ENCODE results near the gene TRIM69.
"Not testable (repeated sequence)": the region's sequence is repeated elsewhere in the genome, so short reads cannot be mapped to it uniquely, and the experiment has no call there.

The TRIM69 gene

GRCh38 chr15:44736181-44736765, at the start of gene TRIM69:
TSS of gene TRIM69 (plus strand) at chr15:44736528. CDS start at chr15:44736705, 177 bp downstream.
- no peak for DNase-seq

GRCh38 chr15:44689318-44689717, 47.0 kb upstream of the TRIM69 start:
- not testable (repeated sequence) for DNase-seq

GRCh38 chr15:44690245-44690644, 46.1 kb upstream of the TRIM69 start:
- DNase-seq = not testable (repeated sequence)

GRCh38 chr15:44692659-44693058, 43.7 kb upstream of the TRIM69 start:
- no peak for DNase-seq

- no peak for DNase-seq
Measured at GRCh38 chr15:44694416-44694815, 41.9 kb upstream of the TRIM69 start.

- no peak for DNase-seq
Measured at GRCh38 chr15:44695294-44695693, 41.0 kb upstream of the TRIM69 start.

GRCh38 chr15:44697014-44697413, 39.3 kb upstream of the TRIM69 start:
- no peak for DNase-seq

GRCh38 chr15:44698641-44699040, 37.7 kb upstream of the TRIM69 start:
- DNase-seq = no peak

GRCh38 chr15:44700676-44701075, 35.7 kb upstream of the TRIM69 start:
- DNase-seq = not testable (repeated sequence)

- no peak for DNase-seq
Measured at GRCh38 chr15:44705986-44706385, 30.3 kb upstream of the TRIM69 start.

GRCh38 chr15:44706401-44706800, 29.9 kb upstream of the TRIM69 start:
- no peak for DNase-seq

GRCh38 chr15:44706946-44707636, 29.2 kb upstream of the TRIM69 start:
- DNase-seq = no peak

GRCh38 chr15:44710236-44711095, 25.9 kb upstream of the TRIM69 start:
- DNase-seq = peak in 1 of 2 experiments; percentile 5

GRCh38 chr15:44711096-44711742, 25.1 kb upstream of the TRIM69 start, which contains the start of the genes B2M and PATL2:
TSS of gene B2M (plus strand) at chr15:44711517. CDS start at chr15:44711547, 30 bp downstream.
TSS of gene PATL2 (minus strand) at chr15:44711323. CDS start at chr15:44676490, 34,833 bp downstream.
- DNase-seq = peak; percentile 94

- DNase-seq = peak in 1 of 2 experiments; percentile 15
Measured at GRCh38 chr15:44711743-44712345, 24.5 kb upstream of the TRIM69 start.

GRCh38 chr15:44712346-44713005, 23.9 kb upstream of the TRIM69 start:
- peak; percentile 26 to 59 for DNase-seq

GRCh38 chr15:44713006-44713966, 23.0 kb upstream of the TRIM69 start:
- peak; percentile 14 to 31 for DNase-seq

- DNase-seq = no peak
Measured at GRCh38 chr15:44715142-44715796, 21.1 kb upstream of the TRIM69 start.

GRCh38 chr15:44715797-44716334, 20.5 kb upstream of the TRIM69 start:
- no peak for DNase-seq
